ENCODE data around the gene ARHGAP19.

Gene ARHGAP19

DNA sequence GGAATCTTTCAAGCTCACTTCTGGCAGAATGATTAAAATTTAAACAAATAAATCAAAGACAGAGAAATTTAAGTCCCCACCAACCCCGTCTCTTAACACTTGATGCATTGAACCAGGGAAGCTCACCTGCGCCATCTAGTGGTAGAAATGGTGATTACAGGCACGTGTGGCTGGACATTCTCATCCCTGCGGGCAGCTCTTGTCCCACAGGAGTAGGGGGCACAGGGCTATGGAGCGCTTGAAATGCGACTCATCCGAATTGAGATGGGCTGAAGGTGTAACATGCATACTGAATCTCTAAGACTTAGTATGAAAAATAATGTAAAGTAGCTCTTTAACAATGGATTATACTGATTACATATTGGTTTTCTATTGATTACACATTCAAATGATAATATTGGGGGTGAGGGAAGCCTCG, 81.9 kb downstream of the ARHGAP19 start:
- no peak overlapping the region for H3K4ac ChIP-seq (ENCODE audit: low read depth, low read length)
- no peak overlapping the region for H3K9ac ChIP-seq (ENCODE audit: low read length)
- H3K36me3 ChIP-seq (ENCODE audit: control insufficient read depth in 1 of 2, insufficient read depth in 2 of 2, low read length in 2 of 2), result no peaks in the 10 kb centered on the region
- H2BK12ac ChIP-seq (ENCODE audit: low read length), result no peak overlapping the region
- H2AK5ac ChIP-seq (ENCODE audit: low read length), result no peak overlapping the region
- H2BK120ac ChIP-seq (ENCODE audit: insufficient read depth, low read length, poor library complexity), result no peak overlapping the region
- no peak overlapping the region for H4K91ac ChIP-seq (ENCODE audit: low read depth, low read length)
- no CpG with 5 or more reads among the region's 8 CpGs for WGBS (ENCODE audit: extremely low coverage, insufficient coverage, insufficient read length)
- DNase-seq, result peak; percentile 60 to 90
- H4K12ac ChIP-seq (ENCODE audit: low read depth, low read length), result no peak overlapping the region
- no peaks in the 10 kb centered on the region for H3K79me2 ChIP-seq (ENCODE audit: control insufficient read depth, insufficient read depth, low read length, poor library complexity)
- no peak overlapping the region for H2BK5ac ChIP-seq (ENCODE audit: low read depth, low read length, poor library complexity)
- no peak overlapping the region for H4K8ac ChIP-seq (ENCODE audit: low read depth, low read length)
- H3K4me1 ChIP-seq (ENCODE audit: control insufficient read depth in 1 of 2, insufficient read depth in 2 of 2, low read length in 2 of 2), result no peaks in the 10 kb centered on the region
- no peaks in the 10 kb centered on the region for H3K27me3 ChIP-seq (ENCODE audit: insufficient read depth, low read length)
- no peak overlapping the region for H3K23ac ChIP-seq (ENCODE audit: low read length)
- H3K9me3 ChIP-seq (ENCODE audit: insufficient read depth, low read depth, low read length), result peaks cover 2% of the 10 kb centered on the region
- H2AFZ ChIP-seq (ENCODE audit: insufficient read depth, low read length, poor library complexity), result no peak overlapping the region
- H3K18ac ChIP-seq (ENCODE audit: low read length), result no peak overlapping the region
- H3K4me3 ChIP-seq (ENCODE audit: low read depth, low read length), result no peak overlapping the region
- no peak overlapping the region for H3K14ac ChIP-seq (ENCODE audit: low read length)
- no peak overlapping the region for H3K4me2 ChIP-seq (ENCODE audit: low read length)
- no peak overlapping the region for H3K27ac ChIP-seq (ENCODE audit: low read depth, low read length)
- H3K79me1 ChIP-seq (ENCODE audit: low read length), result no peaks in the 10 kb centered on the region

DNA sequence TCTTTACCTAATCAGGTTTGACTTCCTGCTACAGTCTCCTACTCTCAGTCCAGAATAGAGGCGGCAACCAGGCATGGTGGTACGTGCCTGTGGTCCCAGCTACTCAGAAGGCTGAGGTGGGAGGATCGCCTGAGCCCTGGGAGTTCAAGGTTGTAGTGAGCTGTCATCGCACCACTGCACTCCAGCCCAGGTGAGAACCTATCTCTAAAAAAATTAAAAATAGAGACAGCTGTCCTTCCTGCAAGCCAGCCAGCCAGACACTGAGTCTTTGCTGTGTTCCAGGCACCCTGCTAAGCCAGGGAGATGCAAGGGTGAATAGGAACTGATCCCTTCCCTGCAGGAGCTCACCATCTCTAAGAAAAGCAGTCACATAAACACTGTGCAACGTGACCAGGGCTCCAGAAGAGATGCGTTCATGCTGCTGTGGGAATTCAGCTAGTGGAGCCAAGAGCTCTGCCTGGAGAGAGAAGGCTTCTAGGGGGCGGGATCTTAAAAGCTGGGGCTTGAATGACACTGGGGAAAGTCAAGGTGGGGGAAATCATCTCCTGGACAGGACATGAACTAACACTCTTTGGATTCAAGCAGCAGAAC, 84.6 kb downstream of the ARHGAP19 start:
- no peaks in the 10 kb centered on the region for H3K79me1 ChIP-seq (ENCODE audit: low read length)
- no peak overlapping the region for H3K9ac ChIP-seq (ENCODE audit: low read length)
- H3K4me3 ChIP-seq (ENCODE audit: low read depth, low read length), result no peak overlapping the region
- H3K4me1 ChIP-seq (ENCODE audit: control insufficient read depth in 1 of 2, insufficient read depth in 2 of 2, low read length in 2 of 2), result no peaks in the 10 kb centered on the region
- H4K12ac ChIP-seq (ENCODE audit: low read depth, low read length), result no peak overlapping the region
- H3K9me3 ChIP-seq (ENCODE audit: insufficient read depth, low read depth, low read length), result peaks cover 2% of the 10 kb centered on the region
- H2BK120ac ChIP-seq (ENCODE audit: insufficient read depth, low read length, poor library complexity), result no peak overlapping the region
- DNase-seq, result no peak
- WGBS (ENCODE audit: extremely low coverage, insufficient coverage, insufficient read length), result no CpG with 5 or more reads among the region's 7 CpGs
- H3K14ac ChIP-seq (ENCODE audit: low read length), result no peak overlapping the region
- H3K23ac ChIP-seq (ENCODE audit: low read length), result no peak overlapping the region
- H2BK5ac ChIP-seq (ENCODE audit: low read depth, low read length, poor library complexity), result no peak overlapping the region
- no peak overlapping the region for H2AK5ac ChIP-seq (ENCODE audit: low read length)
- H4K8ac ChIP-seq (ENCODE audit: low read depth, low read length), result no peak overlapping the region
- no peaks in the 10 kb centered on the region for H3K79me2 ChIP-seq (ENCODE audit: control insufficient read depth, insufficient read depth, low read length, poor library complexity)
- no peak overlapping the region for H3K4ac ChIP-seq (ENCODE audit: low read depth, low read length)
- H2BK12ac ChIP-seq (ENCODE audit: low read length), result no peak overlapping the region
- no peak overlapping the region for H3K18ac ChIP-seq (ENCODE audit: low read length)
- H3K27me3 ChIP-seq (ENCODE audit: insufficient read depth, low read length), result no peaks in the 10 kb centered on the region
- H2AFZ ChIP-seq (ENCODE audit: insufficient read depth, low read length, poor library complexity), result no peak overlapping the region
- H3K36me3 ChIP-seq (ENCODE audit: control insufficient read depth in 1 of 2, insufficient read depth in 2 of 2, low read length in 2 of 2), result no peaks in the 10 kb centered on the region
- no peak overlapping the region for H3K27ac ChIP-seq (ENCODE audit: low read depth, low read length)
- no peak overlapping the region for H4K91ac ChIP-seq (ENCODE audit: low read depth, low read length)
- H3K4me2 ChIP-seq (ENCODE audit: low read length), result no peak overlapping the region

DNA sequence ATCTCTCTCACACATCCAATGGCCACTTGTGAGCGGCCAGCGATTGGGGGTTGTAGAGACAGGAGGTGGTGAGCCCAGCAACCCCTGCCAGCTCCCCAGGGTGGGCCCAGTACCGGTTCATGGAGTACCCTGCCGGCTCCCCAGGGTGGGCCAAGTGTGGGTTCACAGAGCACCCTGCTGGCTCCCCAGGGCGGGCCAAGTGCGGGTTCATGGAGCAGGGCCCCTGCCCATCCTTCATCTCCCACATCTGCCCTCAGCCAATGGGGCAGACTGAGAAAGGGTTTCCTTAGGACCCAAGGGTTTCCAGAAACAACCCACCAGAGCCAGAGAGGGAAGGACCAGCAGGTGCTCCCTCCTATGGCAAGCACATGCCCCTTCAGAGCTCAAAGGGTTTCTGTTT, 85.3 kb downstream of the ARHGAP19 start:
- Histone ChIP-seq H3K14ac (ENCODE audit: low read length) (no peak overlapping the region), H2AK5ac (ENCODE audit: low read length) (no peak overlapping the region), H3K9ac (ENCODE audit: low read length) (no peak overlapping the region), H4K12ac (ENCODE audit: low read depth, low read length) (no peak overlapping the region), H3K23ac (ENCODE audit: low read length) (no peak overlapping the region), H3K36me3 (ENCODE audit: control insufficient read depth in 1 of 2, insufficient read depth in 2 of 2, low read length in 2 of 2) (no peaks in the 10 kb centered on the region), H2BK120ac (ENCODE audit: insufficient read depth, low read length, poor library complexity) (no peak overlapping the region), H2BK5ac (ENCODE audit: low read depth, low read length, poor library complexity) (no peak overlapping the region), H2AFZ (ENCODE audit: insufficient read depth, low read length, poor library complexity) (no peak overlapping the region), H3K79me2 (ENCODE audit: control insufficient read depth, insufficient read depth, low read length, poor library complexity) (no peaks in the 10 kb centered on the region), H3K18ac (ENCODE audit: low read length) (no peak overlapping the region), H3K4me2 (ENCODE audit: low read length) (no peak overlapping the region), H3K4me1 (ENCODE audit: control insufficient read depth in 1 of 2, insufficient read depth in 2 of 2, low read length in 2 of 2) (no peaks in the 10 kb centered on the region), H4K91ac (ENCODE audit: low read depth, low read length) (no peak overlapping the region), H3K27me3 (ENCODE audit: insufficient read depth, low read length) (no peaks in the 10 kb centered on the region), H3K79me1 (ENCODE audit: low read length) (no peaks in the 10 kb centered on the region), H3K4ac (ENCODE audit: low read depth, low read length) (no peak overlapping the region), H3K4me3 (ENCODE audit: low read depth, low read length) (no peak overlapping the region), H3K27ac (ENCODE audit: low read depth, low read length) (no peak overlapping the region), H3K9me3 (ENCODE audit: insufficient read depth, low read depth, low read length) (peaks cover 2% of the 10 kb centered on the region), H2BK12ac (ENCODE audit: low read length) (no peak overlapping the region), H4K8ac (ENCODE audit: low read depth, low read length) (no peak overlapping the region)
- no peak for DNase-seq
- no CpG with 5 or more reads among the region's 6 CpGs for WGBS (ENCODE audit: extremely low coverage, insufficient coverage, insufficient read length)

- Histone ChIP-seq H3K79me1 (ENCODE audit: low read length) (no peaks in the 10 kb centered on the region), H2BK5ac (ENCODE audit: low read depth, low read length, poor library complexity) (no peak overlapping the region), H3K79me2 (ENCODE audit: control insufficient read depth, insufficient read depth, low read length, poor library complexity) (no peaks in the 10 kb centered on the region), H2BK120ac (ENCODE audit: insufficient read depth, low read length, poor library complexity) (no peak overlapping the region), H3K36me3 (ENCODE audit: control insufficient read depth in 1 of 2, insufficient read depth in 2 of 2, low read length in 2 of 2) (no peaks in the 10 kb centered on the region), H3K4me2 (ENCODE audit: low read length) (no peak overlapping the region), H3K18ac (ENCODE audit: low read length) (no peak overlapping the region), H4K12ac (ENCODE audit: low read depth, low read length) (no peak overlapping the region), H2AK5ac (ENCODE audit: low read length) (no peak overlapping the region), H3K9ac (ENCODE audit: low read length) (no peak overlapping the region), H3K27me3 (ENCODE audit: insufficient read depth, low read length) (no peaks in the 10 kb centered on the region), H3K9me3 (ENCODE audit: insufficient read depth, low read depth, low read length) (peaks cover 2% of the 10 kb centered on the region), H3K4me3 (ENCODE audit: low read depth, low read length) (no peak overlapping the region), H2AFZ (ENCODE audit: insufficient read depth, low read length, poor library complexity) (no peak overlapping the region), H3K27ac (ENCODE audit: low read depth, low read length) (no peak overlapping the region), H3K14ac (ENCODE audit: low read length) (no peak overlapping the region), H3K4me1 (ENCODE audit: control insufficient read depth in 1 of 2, insufficient read depth in 2 of 2, low read length in 2 of 2) (no peaks in the 10 kb centered on the region), H2BK12ac (ENCODE audit: low read length) (no peak overlapping the region), H3K23ac (ENCODE audit: low read length) (no peak overlapping the region), H4K91ac (ENCODE audit: low read depth, low read length) (no peak overlapping the region), H4K8ac (ENCODE audit: low read depth, low read length) (no peak overlapping the region), H3K4ac (ENCODE audit: low read depth, low read length) (no peak overlapping the region)
- no CpG with 5 or more reads among the region's 14 CpGs for WGBS (ENCODE audit: extremely low coverage, insufficient coverage, insufficient read length)
- no peak for DNase-seq
Measured at GRCh38 chr10:97204826-97205679, 87.4 kb downstream of the ARHGAP19 start.

Data from trophoblast cell (in vitro differentiated cells and primary cell).